ENCODE results near the gene CHST4. TPM values are rescaled to one million over a fixed set of nuclear protein-coding genes. Genes with fewer than 3 reads are reported as not detected.

CHST4 gene
- total and polyA plus RNA-seq, 8 donors, result not detected

DNA sequence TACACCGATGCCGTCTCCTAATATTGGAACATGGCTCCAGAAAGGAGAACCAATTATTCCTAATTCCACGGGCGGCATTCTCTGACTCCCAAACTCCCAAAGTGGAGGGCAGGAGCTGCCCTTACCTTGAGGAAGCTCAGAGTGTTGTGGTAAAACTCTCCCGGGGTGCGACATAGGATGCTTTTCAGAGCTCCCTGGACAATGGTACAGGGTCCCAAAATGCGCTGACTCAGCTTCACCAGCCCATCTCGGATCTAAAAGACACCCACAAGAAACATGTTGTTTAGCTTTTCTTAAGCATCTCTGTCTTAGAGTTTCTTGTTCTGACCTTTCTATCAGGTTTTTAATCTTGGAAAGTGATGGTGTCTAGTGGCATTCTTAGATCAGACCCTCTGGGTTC lies 43.9 kb downstream of the CHST4 start:
- H3K4me1 ChIP-seq, result peaks cover 9 to 12% (median 11%) of the 10 kb centered on the region in 4 donors
- no peaks in the 10 kb centered on the region for H3K36me3 ChIP-seq
- H3K4me3 ChIP-seq, result no peak overlapping the region
- TF ChIP-seq POLR2A (IDR thresholded peaks at IDR 0.05), result no peak
- TF ChIP-seq CTCF (IDR thresholded peaks at IDR 0.05), result no peak
- WGBS, 5 donors, result 93 to 97% (median 95%) methylated on average over 8 of the region's 8 CpGs
- H3K27ac ChIP-seq, result no peak overlapping the region
- intact Hi-C loops (cut with DNase I; ENCODE audit: low total_unique reads), result no loop called here
- H3K9me3 ChIP-seq, result no peaks in the 10 kb centered on the region
- no peak for DNase-seq
- H3K27me3 ChIP-seq, result no peaks in the 10 kb centered on the region

- DNase-seq, result no peak
- no peak overlapping the region for H3K4me3 ChIP-seq
- no peaks in the 10 kb centered on the region for H3K9me3 ChIP-seq
- WGBS, 5 donors, result 37 to 68% (median 45%) methylated on average over 3 of the region's 3 CpGs
- peaks cover 0 to 6% (median 0%) of the 10 kb centered on the region in 3 donors for H3K27me3 ChIP-seq
- H3K27ac ChIP-seq, result no peak overlapping the region
- no peaks in the 10 kb centered on the region for H3K36me3 ChIP-seq
- TF ChIP-seq CTCF (IDR thresholded peaks at IDR 0.05) (no peak), POLR2A (IDR thresholded peaks at IDR 0.05) (no peak), EP300 (IDR thresholded peaks at IDR 0.05) (no peak), POLR2AphosphoS5 (IDR thresholded peaks at IDR 0.05) (no peak)
- no peaks in the 10 kb centered on the region for H3K4me1 ChIP-seq
- intact Hi-C loops (cut with DNase I; ENCODE audit: low total_unique reads), result no loop called here
Observed at GRCh38 chr16:71572497-71573116, 46.4 kb downstream of the CHST4 start.

- TF ChIP-seq POLR2A (IDR thresholded peaks at IDR 0.05) (no peak), POLR2AphosphoS5 (IDR thresholded peaks at IDR 0.05) (no peak), CTCF (IDR thresholded peaks at IDR 0.05) (no peak), EP300 (IDR thresholded peaks at IDR 0.05) (no peak)
- Histone ChIP-seq H3K9me3 (no peaks in the 10 kb centered on the region), H3K27me3 (peaks cover 0 to 6% (median 0%) of the 10 kb centered on the region in 3 donors), H3K4me1 (no peaks in the 10 kb centered on the region), H3K27ac (no peak overlapping the region), H3K36me3 (no peaks in the 10 kb centered on the region), H3K4me3 (no peak overlapping the region)
- no peak for DNase-seq
- intact Hi-C loops (cut with DNase I; ENCODE audit: low total_unique reads), result no loop called here
- WGBS, 5 donors, result 73 to 86% (median 82%) methylated on average over 5 of the region's 5 CpGs
Observed at GRCh38 chr16:71573387-71574094, 47.3 kb downstream of the CHST4 start.

DNA sequence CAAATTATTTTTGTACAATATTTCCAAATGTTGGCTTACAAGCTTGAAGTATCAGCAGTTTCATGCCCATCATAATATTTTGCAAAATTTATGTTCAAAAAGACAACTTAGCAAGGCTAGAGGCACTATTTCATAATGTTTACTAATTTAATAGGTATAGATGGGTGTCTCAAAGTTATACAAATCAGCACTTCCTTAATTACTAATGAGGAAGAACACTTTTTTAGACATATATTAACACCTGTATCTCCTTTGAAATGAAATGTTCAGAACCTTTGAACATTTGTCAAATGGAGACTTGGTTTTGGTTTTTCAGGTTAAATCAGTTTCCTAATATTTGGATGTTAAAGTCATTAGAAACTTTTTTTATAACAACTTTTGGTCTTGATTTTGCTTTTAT lies 48.5 kb downstream of the CHST4 start:
- H3K27ac ChIP-seq, result no peak overlapping the region
- DNase-seq, result no peak
- H3K9me3 ChIP-seq, result no peaks in the 10 kb centered on the region
- H3K27me3 ChIP-seq, result peaks cover 0 to 6% (median 0%) of the 10 kb centered on the region in 3 donors
- H3K4me1 ChIP-seq, result no peaks in the 10 kb centered on the region
- intact Hi-C loops (cut with DNase I; ENCODE audit: low total_unique reads), result no loop called here
- H3K4me3 ChIP-seq, result no peak overlapping the region
- H3K36me3 ChIP-seq, result no peaks in the 10 kb centered on the region
- no peak for TF ChIP-seq POLR2AphosphoS5 (IDR thresholded peaks at IDR 0.05)
- no peak for TF ChIP-seq POLR2A (IDR thresholded peaks at IDR 0.05)
- TF ChIP-seq EP300 (IDR thresholded peaks at IDR 0.05), result no peak
- no peak for TF ChIP-seq CTCF (IDR thresholded peaks at IDR 0.05)

All from stomach (tissue), 9 donors.